Daoy (cell line): ENCODE measurements around the gene ARAP3. TPM values are rescaled to one million over a fixed set of nuclear protein-coding genes. Genes with fewer than 3 reads are reported as not detected.

ENCODE experiments used
- DNase-seq: peaks from one replicate; pipeline ENCODE4 v3.0.0-alpha.2; 2015; ENCODE audit warnings: low read depth
- total RNA-seq: library from RNA; depleted of rRNA; stranded (reverse); fragments of >200 nt; shearing (Covaris generic); gene quantifications from 2 replicates; pipeline ENCODE4 v1.2.3, GENCODE V29; 2014

Gene ARAP3
- total RNA-seq, 1 experiment from 2014 or later: 3.0 TPM

GRCh38 chr5:141697586-141697985, 15.6 kb upstream of the ARAP3 start:
- DNase-seq: no peak

GRCh38 chr5:141696431-141696830, 14.4 kb upstream of the ARAP3 start:
- DNase-seq: no peak

- DNase-seq: peak; percentile 84
These were observed 13.7 kb upstream of the ARAP3 start for GRCh38 chr5:141695627-141696215.

- DNase-seq: no peak
These were observed 12.4 kb upstream of the ARAP3 start for GRCh38 chr5:141694479-141694878.

GRCh38 chr5:141692919-141693725, 11.1 kb upstream of the ARAP3 start:
- DNase-seq: peak; percentile 84

- no peak for DNase-seq
These were observed 10.5 kb upstream of the ARAP3 start for GRCh38 chr5:141692533-141692888.

- DNase-seq: peak; percentile 88
These were observed 10.0 kb upstream of the ARAP3 start for GRCh38 chr5:141691867-141692532.

GRCh38 chr5:141691286-141691866, 9.3 kb upstream of the ARAP3 start:
- no peak for DNase-seq

- no peak for DNase-seq
These were observed 4.8 kb upstream of the ARAP3 start for GRCh38 chr5:141686648-141687416.

- DNase-seq: no peak
These were observed 3.6 kb upstream of the ARAP3 start for GRCh38 chr5:141685591-141685990.

- DNase-seq: no peak
These were observed 1.6 kb upstream of the ARAP3 start for GRCh38 chr5:141683596-141684141.

GRCh38 chr5:141681295-141681694, 735 bp downstream of the ARAP3 start:
- DNase-seq: no peak

GRCh38 chr5:141680751-141681201, 1.3 kb downstream of the ARAP3 start:
- DNase-seq: peak; percentile 82

GRCh38 chr5:141680178-141680577, 1.9 kb downstream of the ARAP3 start:
- no peak for DNase-seq

GRCh38 chr5:141677415-141677814, 4.6 kb downstream of the ARAP3 start:
- no peak for DNase-seq

GRCh38 chr5:141675672-141676071, 6.4 kb downstream of the ARAP3 start:
- DNase-seq: no peak

GRCh38 chr5:141674747-141675146, 7.3 kb downstream of the ARAP3 start:
- no peak for DNase-seq

- DNase-seq: no peak
These were observed 8.9 kb downstream of the ARAP3 start for GRCh38 chr5:141672841-141673813.

GRCh38 chr5:141672071-141672840, 9.8 kb downstream of the ARAP3 start:
- DNase-seq: no peak
